Measurements from ENCODE around the gene EIF4EBP3.
"Not testable (repeated sequence)": the region's sequence is repeated elsewhere in the genome, so short reads cannot be mapped to it uniquely, and the experiment has no call there.

EIF4EBP3 gene

DNA sequence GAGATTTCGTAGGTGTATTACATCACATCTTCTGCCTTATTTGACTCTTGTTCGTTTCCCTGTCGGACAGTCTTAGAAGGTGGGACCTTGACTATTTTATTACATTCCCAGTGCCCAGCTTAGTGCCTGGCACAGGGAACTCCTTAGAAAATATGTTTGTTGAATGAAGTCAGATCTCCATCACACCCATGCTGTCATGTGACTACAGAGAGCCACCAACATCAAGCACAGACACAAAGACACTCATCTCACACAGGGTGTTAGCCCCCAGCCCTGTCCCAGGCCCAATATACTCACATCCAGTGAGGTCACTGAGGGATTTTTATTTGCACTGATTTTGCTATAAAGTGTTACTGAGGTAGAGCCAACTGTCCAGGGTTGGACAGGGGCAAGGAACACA, 10.5 kb downstream of the EIF4EBP3 start:
- DNase-seq, result no peak

DNA sequence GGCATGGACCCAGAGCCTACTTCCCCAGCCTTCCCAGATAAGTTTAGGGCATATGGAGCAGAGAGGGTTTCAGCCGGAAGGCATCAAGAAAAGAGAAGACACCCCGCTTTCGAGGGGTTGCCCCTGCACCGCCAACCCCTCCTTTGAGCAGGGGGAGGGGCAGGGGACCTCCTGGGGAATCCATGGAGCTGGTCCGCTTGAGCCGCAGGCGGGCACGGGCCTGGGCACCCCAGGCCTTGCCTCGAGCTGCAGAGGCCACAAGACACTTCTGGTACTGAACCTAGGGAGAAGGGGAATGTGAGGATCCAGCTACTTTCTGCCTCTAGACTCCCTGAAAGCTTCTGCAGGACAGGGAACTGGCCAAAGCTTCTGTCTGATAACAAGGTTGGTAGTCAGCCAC, 11.1 kb downstream of the EIF4EBP3 start:
- no peak for DNase-seq

DNA sequence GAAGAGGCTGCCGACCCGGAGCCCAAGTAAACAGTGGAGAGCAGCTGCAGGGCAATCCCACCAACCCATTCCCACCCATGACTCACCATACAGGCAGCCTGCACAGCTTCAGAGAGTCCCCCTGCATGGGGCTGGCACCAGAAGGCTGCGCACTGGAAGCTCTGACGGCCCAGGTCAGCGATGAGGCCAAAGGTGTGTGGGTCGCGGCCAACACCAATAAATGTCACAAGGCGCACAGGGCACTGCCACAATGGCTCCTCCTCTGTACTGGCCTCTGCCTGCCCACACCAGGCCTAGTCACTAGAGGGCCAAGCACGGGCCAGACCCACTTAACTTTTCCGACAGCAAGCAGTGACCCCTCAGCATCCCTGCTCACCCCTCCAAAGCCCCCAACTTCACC, 12.8 kb downstream of the EIF4EBP3 start:
- no peak for DNase-seq

DNA sequence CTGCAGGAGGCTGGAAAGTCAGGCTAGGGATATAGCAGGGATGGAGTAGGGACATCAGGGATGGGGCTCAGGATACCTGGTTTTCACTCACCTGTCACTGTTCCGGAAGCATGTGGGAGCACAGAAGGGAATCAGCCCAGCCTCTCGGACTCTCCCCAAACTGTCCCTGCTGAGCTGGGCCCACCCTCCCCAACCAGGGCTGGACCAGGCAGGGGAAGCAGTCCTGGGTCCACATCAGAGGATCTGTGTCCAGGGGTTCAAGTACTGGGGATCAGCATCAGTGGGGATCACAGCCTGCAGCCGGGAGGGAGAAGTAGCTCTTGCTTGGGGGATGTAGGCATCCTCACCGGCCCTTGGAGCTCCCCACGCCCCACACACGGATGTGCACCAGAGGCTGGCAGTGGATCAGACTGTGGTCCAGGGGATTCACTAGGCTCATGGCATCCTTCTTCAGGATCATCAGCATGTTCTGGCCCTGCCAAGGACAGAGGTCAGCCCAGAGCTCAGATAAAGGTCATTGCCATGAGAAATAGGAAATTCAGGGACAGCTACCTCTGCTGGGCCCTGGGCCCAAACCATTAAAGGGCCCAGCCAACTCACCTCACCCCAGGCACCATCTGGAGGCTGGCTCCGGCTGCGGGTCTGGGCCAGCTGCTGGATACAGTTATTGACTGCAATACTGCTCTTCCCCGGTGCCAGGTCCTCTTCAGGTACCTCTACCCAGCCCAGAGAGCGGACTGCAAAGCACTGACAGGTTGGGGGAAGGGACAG, 14.5 kb downstream of the EIF4EBP3 start:
- no peak for DNase-seq

DNA sequence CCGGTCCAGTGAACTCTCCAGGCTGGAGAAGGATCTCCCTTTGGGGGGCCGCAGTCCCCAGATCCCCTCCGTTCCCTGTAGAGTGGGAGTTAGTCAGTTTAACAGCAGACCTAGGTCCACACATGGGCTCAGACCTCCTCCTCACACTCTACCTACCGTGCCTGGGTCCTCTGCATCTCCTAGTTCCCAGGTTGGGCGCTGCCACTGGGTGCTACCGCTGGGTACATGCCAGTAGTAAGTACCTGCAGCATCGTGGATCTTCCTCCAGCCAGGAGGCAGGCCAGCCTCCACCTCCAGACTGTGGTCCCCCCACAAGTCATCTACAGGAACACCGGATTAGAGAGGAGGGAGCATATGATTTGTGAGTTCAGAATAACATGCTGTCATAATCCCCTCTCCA, 16.1 kb downstream of the EIF4EBP3 start:
- no peak for DNase-seq

DNA sequence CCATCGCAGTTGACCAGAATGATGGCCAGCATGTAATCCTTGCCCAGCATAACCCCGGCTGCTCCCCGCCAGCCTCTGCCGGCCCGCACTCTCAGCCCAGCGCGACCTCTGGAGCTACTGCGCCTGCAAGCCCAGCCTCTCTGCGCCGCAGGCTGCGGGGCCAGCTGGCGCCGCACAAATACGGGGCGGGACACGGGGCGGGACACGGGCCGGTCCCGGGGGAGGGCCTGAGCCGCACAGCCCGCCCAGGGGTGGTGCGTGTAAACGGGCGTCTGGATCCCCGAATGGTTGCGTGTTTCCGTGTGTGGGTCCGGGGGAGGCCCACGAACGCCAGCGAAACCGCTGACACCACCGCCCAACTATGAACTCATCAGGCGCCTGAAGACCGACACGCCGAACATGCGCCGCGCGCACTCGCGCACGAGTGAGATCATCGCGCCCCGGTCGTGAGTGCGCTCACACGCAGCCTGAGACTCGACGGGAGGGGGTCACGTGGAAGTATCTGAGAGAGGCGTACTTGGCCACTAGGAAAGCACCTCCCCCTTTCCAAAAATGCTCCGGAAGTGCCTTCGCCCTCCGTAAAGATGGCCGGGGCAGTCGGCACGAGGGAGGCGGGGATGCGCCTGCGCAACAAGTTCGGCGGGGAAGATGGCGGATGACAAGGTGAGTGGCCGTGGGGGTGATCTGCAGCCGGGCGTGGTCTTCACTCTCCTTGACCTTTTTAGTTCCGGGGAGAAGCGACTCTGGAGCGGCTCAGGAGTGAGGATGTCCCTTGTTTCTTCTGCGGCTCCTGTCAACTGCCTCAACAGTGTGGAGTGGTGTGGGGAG, 16.9 kb downstream of the EIF4EBP3 start, which contains the start of the genes APBB3 and SLC35A4:
TSS of gene APBB3 (minus strand) at position 403 of the 828 bp plus-strand sequence. CDS start at position 50, 353 bp downstream.
TSS of gene SLC35A4 (plus strand) at position 633 of the 828 bp plus-strand sequence. CDS start 2,342 bp downstream, outside the sequence.
- DNase-seq, result peak; percentile 95

DNA sequence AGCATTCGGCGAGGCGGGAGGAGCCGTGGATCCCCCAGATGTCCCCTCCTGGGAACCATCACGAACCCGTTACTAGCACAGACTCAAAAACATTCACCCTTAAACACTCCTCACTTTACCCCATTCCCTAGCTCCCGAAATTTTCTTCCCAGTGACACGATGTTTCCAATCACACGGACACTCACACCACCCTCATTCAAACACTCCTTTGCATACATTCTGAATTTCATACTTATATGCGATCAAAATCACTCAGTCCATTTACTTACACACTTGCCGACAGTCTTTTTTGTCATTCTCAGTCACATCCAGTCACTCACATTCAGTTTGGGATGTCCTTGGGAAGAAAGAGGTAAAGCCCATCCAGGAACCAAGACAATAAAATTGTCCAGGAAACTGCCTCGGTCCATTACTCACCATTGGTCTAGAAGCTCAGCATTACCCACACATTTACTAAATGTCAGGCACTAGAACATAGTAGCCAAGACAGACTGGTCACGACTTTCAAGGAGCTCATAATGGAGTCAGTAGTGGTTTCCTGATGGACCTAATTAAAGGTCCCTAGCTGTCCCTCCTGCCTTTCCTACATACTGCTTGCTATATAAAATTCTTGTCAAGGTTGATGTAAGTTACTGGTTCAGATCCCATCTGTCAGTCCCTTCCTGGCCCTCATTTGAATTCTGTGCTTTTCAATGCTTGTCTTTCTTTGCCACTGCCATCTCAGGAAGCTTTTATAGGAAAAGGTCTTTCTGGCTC, 17.7 kb downstream of the EIF4EBP3 start:
- no peak for DNase-seq

DNA sequence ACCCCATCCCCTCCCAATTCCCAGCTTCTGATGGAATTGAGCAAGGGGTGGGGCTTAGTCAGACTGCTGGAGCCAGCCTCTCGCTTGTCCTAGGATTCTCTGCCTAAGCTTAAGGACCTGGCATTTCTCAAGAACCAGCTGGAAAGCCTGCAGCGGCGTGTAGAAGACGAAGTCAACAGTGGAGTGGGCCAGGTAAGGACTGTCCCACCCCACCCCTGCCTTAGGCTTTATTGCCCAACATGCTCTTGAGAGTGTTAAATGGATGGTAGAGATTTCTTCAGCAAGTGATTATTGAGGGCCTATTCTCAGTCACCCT, 18.3 kb downstream of the EIF4EBP3 start:
- DNase-seq, result no peak

DNA sequence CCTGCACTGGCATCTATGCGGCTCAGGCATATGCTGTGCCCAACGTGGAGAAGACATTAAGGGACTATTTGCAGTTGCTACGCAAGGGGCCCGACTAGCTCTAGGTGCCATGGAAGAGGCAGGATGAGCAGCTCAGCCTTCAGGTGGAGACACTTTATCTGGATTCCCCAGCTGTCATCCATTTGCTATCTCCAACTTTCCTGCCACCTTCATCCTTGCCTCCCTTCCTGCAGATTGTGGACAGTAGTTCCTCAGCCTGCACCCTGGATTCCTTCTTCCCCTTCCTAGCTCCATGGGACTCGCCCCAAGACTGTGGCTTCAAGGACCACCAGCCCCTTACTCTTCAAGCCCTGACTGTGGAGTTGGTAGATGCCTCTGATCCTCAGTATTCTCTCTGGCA, 19.2 kb downstream of the EIF4EBP3 start:
- DNase-seq, result no peak

DNA sequence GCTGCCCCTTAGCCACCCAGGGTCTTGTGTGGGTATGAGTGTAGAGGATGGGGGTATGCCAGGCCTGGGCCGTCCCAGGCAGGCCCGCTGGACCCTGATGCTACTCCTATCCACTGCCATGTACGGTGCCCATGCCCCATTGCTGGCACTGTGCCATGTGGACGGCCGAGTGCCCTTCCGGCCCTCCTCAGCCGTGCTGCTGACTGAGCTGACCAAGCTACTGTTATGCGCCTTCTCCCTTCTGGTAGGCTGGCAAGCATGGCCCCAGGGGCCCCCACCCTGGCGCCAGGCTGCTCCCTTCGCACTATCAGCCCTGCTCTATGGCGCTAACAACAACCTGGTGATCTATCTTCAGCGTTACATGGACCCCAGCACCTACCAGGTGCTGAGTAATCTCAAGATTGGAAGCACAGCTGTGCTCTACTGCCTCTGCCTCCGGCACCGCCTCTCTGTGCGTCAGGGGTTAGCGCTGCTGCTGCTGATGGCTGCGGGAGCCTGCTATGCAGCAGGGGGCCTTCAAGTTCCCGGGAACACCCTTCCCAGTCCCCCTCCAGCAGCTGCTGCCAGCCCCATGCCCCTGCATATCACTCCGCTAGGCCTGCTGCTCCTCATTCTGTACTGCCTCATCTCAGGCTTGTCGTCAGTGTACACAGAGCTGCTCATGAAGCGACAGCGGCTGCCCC, 19.8 kb downstream of the EIF4EBP3 start:
- no peak for DNase-seq

DNA sequence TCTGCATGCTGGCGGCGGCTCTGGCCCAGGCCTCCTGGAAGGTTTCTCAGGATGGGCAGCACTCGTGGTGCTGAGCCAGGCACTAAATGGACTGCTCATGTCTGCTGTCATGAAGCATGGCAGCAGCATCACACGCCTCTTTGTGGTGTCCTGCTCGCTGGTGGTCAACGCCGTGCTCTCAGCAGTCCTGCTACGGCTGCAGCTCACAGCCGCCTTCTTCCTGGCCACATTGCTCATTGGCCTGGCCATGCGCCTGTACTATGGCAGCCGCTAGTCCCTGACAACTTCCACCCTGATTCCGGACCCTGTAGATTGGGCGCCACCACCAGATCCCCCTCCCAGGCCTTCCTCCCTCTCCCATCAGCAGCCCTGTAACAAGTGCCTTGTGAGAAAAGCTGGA, 20.4 kb downstream of the EIF4EBP3 start:
- DNase-seq, result no peak

DNA sequence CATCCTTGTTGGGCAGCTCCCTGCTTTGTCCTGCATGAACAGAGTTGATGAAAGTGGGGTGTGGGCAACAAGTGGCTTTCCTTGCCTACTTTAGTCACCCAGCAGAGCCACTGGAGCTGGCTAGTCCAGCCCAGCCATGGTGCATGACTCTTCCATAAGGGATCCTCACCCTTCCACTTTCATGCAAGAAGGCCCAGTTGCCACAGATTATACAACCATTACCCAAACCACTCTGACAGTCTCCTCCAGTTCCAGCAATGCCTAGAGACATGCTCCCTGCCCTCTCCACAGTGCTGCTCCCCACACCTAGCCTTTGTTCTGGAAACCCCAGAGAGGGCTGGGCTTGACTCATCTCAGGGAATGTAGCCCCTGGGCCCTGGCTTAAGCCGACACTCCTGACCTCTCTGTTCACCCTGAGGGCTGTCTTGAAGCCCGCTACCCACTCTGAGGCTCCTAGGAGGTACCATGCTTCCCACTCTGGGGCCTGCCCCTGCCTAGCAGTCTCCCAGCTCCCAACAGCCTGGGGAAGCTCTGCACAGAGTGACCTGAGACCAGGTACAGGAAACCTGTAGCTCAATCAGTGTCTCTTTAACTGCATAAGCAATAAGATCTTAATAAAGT, 21.1 kb downstream of the EIF4EBP3 start:
- no peak for DNase-seq

DNA sequence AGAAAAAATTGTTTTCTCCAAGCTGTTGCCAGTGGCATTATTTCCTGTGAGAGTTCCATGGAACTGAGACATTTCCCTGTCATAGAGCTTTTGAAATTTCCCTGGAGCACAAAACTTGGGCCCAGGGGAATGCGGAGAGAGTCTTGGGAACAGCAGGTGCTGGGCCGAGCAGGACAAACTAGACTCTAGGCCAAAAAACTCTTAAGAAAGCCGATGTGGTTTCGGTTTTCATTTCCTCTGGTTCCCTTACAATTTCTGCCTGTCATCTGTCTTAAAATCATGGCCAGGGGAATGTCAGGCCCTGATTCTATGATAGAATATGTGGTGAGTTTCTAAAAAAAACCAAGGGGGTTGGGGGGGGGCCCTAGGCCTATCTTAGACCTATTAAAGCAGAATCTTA, 21.7 kb downstream of the EIF4EBP3 start:
- no peak for DNase-seq

DNA sequence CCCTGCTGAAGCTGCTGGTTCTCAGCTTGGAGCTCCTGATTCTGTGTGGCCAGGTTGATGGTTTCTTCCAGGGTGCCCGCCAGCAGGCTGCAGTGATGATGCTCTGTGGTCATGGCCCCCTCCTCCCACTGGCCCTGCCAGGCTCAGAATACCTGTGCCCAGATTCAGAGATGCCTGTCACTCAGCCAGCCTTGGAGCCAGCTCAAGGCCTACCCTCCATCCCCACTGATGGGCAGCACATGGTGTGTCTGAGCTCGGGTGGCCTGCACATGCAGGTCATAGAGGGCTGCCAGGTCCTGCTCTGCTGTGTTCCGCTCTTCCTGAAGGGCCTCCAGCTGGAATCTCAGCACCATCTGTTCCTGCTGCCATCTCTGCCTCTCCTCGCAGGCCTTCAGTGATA, 22.6 kb downstream of the EIF4EBP3 start:
- no peak for DNase-seq

DNA sequence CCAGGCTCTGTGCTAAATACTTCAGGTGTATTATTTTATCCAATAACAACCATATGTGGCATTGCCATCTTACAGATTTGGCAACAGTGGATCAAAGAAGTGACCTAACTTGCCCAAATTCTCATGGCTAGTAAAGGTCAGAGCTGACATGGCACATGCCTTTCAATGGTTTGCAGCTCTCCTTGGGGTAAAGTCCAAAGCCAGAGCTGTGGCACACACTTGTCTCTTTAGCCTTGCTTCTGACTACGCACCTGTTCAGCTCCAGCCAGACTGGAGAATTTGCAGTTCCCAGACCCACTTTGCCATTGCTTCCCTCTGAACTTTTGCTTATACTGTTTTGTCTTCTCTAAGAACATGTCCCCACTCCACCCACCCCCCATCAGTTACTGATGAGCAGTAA, 23.0 kb downstream of the EIF4EBP3 start:
- DNase-seq, result no peak

DNA sequence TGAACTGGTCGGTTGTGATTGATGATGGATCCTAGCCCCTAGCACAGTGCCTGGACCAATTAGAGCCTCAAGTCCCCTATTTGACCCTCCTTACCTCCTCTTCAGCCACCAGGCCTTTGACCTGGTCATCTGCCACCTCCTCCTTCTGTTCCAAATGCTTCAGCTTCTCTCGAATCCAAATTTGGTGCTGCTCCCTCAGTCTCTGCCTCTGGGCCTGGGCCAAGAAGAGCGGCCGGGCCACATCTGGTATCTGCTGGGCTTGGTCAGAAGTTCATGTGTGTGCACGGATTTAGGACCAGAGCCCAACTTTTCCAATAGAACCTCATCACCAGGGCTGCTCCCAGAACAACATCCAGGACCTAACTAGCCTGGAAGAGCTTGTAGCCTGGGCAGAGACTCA, 23.6 kb downstream of the EIF4EBP3 start:
- DNase-seq, result no peak

DNA sequence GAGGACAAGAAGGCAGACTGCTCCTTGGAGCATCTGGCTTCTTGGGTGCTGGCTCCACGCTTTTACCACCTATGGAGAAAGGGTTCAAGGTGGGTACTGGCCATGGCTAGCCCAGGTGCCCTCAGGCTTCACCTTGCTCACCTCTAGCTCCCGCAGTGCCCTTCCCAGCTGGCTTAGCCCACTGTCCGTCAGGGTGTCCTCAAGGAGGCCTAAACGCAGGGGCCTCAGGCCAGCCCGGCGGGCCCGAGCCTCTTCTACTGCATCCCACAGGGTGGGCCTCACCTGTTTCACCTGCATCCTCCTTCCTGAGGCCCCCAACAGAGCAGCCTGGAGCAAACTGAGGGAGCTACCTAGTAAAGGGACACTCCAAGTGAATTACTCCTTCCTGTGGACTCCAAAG, 26.2 kb downstream of the EIF4EBP3 start:
- no peak for DNase-seq

DNA sequence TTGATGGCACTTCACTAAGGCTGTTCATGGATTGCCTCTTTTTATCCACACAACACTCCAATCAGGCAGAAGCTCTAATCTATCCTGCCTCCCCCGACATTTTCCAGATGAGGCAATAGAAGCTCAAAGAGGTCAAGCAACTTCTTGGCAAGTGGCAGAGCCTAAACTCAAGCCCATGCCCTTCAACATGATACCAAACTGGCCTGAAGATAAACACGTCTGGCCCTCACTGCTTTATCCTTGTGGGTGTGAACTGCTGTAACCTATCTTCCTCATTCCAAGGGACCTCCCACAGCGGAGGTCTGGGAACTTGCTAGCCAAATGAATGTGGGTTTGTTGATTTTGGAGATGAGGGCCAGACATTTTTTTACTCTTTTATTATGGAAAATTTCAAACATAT, 26.7 kb downstream of the EIF4EBP3 start:
- DNase-seq, result no peak

DNA sequence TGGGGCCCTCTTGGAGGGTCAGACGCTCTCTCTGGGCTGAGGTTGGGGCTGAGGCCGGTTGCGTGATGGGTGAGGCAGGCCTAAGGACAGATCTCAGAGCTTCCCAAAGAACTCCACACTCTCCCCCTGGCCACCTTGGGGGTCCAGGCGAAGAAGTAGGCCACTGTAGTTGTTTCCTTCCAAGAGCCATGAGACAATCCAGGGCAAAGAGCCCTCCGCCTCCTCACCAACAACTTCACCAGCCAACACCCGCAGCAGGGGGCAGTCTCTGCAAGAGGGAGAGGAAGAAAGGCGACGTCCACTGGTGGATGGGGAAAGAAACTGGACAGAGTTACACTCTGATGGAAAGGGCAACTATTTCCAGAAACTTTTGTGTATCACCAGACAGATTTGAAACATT, 27.8 kb downstream of the EIF4EBP3 start:
- DNase-seq, result no peak

DNA sequence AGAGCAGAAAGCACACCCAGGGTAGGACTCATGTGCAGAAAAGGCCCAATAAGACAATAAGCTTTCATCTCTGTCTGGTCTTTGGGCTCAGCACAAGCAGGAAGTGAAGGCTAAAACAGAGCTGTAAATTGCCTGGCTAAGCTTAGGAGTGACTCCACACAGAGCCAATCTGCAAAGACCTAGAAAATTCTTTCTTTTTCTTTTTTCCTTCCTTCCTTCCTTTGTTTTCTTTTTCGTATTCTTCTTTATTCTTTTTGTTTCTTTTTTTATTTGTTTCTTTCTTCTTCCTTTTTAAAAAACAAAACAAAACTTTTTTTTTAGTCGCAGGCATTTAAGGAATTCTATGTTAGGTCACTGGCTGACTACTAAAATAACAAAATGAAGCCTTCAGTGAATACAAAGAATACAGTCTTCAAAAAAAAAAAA, 29.3 kb downstream of the EIF4EBP3 start:
- DNase-seq, result no peak

DNA sequence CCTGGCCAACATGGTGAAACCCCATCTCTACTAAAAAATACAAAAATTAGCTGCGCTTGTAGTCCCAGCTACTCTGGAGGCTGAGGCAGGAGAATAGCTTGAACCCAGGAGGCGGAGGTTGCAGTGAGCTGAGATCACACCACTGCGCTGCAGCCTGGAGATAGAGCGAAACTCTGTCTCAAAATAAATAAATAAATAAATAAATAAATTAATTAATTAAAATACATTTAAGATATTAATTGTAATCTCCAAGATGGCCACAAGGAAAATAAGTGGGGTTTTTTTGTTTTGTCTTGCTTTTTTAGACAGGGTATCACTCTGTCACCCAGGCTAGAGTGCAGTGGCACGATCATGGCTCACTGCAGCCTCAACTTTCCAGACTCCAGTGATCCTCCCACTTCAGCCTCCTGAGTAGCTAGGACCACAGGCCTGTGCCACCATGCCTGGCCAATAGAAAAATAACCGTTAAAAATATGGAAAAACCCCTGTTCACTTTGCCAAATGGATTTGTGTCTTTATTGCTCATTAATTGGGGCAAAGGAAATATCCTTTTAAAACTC, 31.8 kb downstream of the EIF4EBP3 start:
- not testable (repeated sequence) for DNase-seq

DNA sequence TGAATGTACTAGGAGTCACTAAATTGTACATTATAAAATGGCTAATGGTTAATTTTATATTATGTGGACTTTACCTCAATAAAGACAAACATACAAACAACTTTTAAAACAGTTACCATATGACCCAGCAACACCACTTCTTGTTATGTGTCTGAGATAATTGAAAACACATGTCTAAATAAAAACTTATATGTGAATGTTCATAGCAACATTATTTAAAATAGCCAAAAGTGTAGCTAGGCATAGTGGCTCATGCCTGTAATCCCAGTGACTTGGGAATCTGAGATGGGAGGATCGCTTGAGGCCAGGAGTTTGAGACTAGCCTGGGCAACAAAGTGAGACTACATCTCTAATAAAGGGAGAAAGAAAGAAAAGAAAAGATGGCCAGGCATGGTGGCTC, 40.0 kb downstream of the EIF4EBP3 start:
- no peak for DNase-seq

All from NCI-H1436 (cell line).